IMR-90 (cell line): ENCODE data around the gene COL8A1. TPM values are rescaled to one million over a fixed set of nuclear protein-coding genes. Genes with fewer than 3 reads are reported as not detected.

Experiments used
- ATAC-seq: fragments of 200-7000 bp; cut with Tn5 transposase; 2 replicates; pipeline ENCODE4 v1.9.1; 2020; ENCODE audit warnings: low read depth, mild to moderate bottlenecking, moderate library complexity
- BruUV-seq: library from RNA; stranded (reverse); fragments of 400-500 nt; replicated peaks from 2 replicates; lab custom pipeline; 2021; lab: Mats Ljungman, UMichigan
- CTCF ChIA-PET: fragments of 300-600 bp; formaldehyde crosslinking; extraction: SDS; loops from one replicate; lab custom pipeline; 2021; ENCODE audit warnings: antibody characterized with exemption; lab: Yijun Ruan, JAX
- POLR2A ChIA-PET: fragments of 300-600 bp; sonication (Branson Sonifier 250); formaldehyde crosslinking; loops from one replicate; lab custom pipeline; 2022; ENCODE audit warnings: antibody characterized with exemption; ENCODE audit not compliant: unreplicated experiment; lab: Charles Lee
- DNase-seq: peaks from one replicate; pipeline ENCODE4 v3.0.0; 2013
- H2AFZ ChIP-seq: replicated peaks from 2 replicates; pipeline ENCODE3; 2013; ENCODE audit warnings: low read length, mild to moderate bottlenecking; ENCODE audit not compliant: poor library complexity
- H2AK5ac ChIP-seq: 2 replicates; pipeline ENCODE4 v1.6.1; 2013; ENCODE audit warnings: low read depth, low read length, inconsistent platforms
- H2AK9ac ChIP-seq: replicated peaks from 2 replicates; pipeline ENCODE3; 2013; ENCODE audit warnings: mild to moderate bottlenecking, low read depth, low read length, moderate library complexity; ENCODE audit not compliant: poor library complexity
- H2BK120ac ChIP-seq: 2 replicates; pipeline ENCODE4 v1.6.1; 2013; ENCODE audit warnings: low read depth, low read length, inconsistent platforms
- H2BK15ac ChIP-seq: 3 replicates; pipeline ENCODE4 v1.6.1; 2013; ENCODE audit warnings: low read depth, low read length, inconsistent platforms
- H2BK20ac ChIP-seq: 2 replicates; pipeline ENCODE4 v1.6.1; 2013; ENCODE audit warnings: low read depth, mild to moderate bottlenecking, inconsistent platforms, low read length, moderate library complexity
- H2BK5ac ChIP-seq: 2 replicates; pipeline ENCODE4 v1.6.1; 2013; ENCODE audit warnings: mild to moderate bottlenecking, low read depth, low read length, inconsistent platforms; ENCODE audit not compliant: poor library complexity, severe bottlenecking
- H3K14ac ChIP-seq: replicated peaks from 2 replicates; pipeline ENCODE4 v1.6.1; 2013; ENCODE audit warnings: low read depth, low read length, inconsistent platforms
- H3K18ac ChIP-seq: 2 replicates; pipeline ENCODE4 v1.6.1; 2013; ENCODE audit warnings: low read depth, low read length, control low read depth
- H3K23ac ChIP-seq: 2 replicates; pipeline ENCODE4 v1.6.1; 2013; ENCODE audit warnings: low read depth, low read length, inconsistent platforms
- H3K27ac ChIP-seq: 2 replicates; pipeline ENCODE4 v1.5.1; 2013; ENCODE audit warnings: mild to moderate bottlenecking, control low read depth, low read length; ENCODE audit not compliant: insufficient read depth
- H3K27me3 ChIP-seq: 2 replicates; pipeline ENCODE4 v1.6.1; 2013; ENCODE audit warnings: low read length; ENCODE audit not compliant: control insufficient read depth, insufficient read depth
- H3K36me3 ChIP-seq: 2 replicates; pipeline ENCODE4 v1.6.1; 2013; ENCODE audit warnings: low read length, mixed read lengths; ENCODE audit not compliant: control insufficient read depth, insufficient read depth
- H3K4ac ChIP-seq: 2 replicates; pipeline ENCODE4 v1.6.1; 2013; ENCODE audit warnings: low read depth, low read length, inconsistent platforms
- H3K4me1 ChIP-seq: 2 replicates; pipeline ENCODE4 v1.6.1; 2013; ENCODE audit warnings: low read length, mixed read lengths; ENCODE audit not compliant: control insufficient read depth, insufficient read depth
- H3K4me2 ChIP-seq: 2 replicates; pipeline ENCODE4 v1.6.1; 2013; ENCODE audit warnings: low read depth, mild to moderate bottlenecking, control low read depth, low read length, moderate library complexity
- H3K4me3 ChIP-seq: 2 replicates; pipeline ENCODE4 v1.5.1; 2013; ENCODE audit warnings: low read depth, mild to moderate bottlenecking, control low read depth, low read length, moderate library complexity; ENCODE audit not compliant: insufficient read depth
- H3K56ac ChIP-seq: 2 replicates; pipeline ENCODE4 v1.6.1; 2013; ENCODE audit warnings: low read length, inconsistent platforms; ENCODE audit not compliant: insufficient read depth; ENCODE audit errors: extremely low read depth
- H3K79me1 ChIP-seq, 2 experiments: 2 replicates each; pipeline ENCODE4 v1.6.1; 2013; ENCODE audit warnings: low read length in 2 of 2, inconsistent platforms in 1 of 2, low read depth in 1 of 2
- H3K9ac ChIP-seq: 2 replicates; pipeline ENCODE4 v1.6.1; 2013; ENCODE audit warnings: low read depth, low read length, control low read depth
- H3K9me1 ChIP-seq: 2 replicates; pipeline ENCODE4 v1.6.1; 2013; ENCODE audit warnings: low read length, inconsistent platforms; ENCODE audit not compliant: insufficient read depth
- H3K9me3 ChIP-seq: 2 replicates; pipeline ENCODE4 v1.6.1; 2013; ENCODE audit warnings: low read length; ENCODE audit not compliant: control insufficient read depth, insufficient read depth
- H4K20me1 ChIP-seq: 2 replicates; pipeline ENCODE4 v1.6.1; 2013; ENCODE audit warnings: low read length, inconsistent platforms; ENCODE audit not compliant: insufficient read depth
- H4K5ac ChIP-seq: 2 replicates; pipeline ENCODE4 v1.6.1; 2013; ENCODE audit warnings: mild to moderate bottlenecking, low read depth, low read length, control low read depth
- H4K8ac ChIP-seq, 2 experiments: 2 replicates each; pipeline ENCODE4 v1.6.1; 2013; ENCODE audit warnings: low read depth in 2 of 2, low read length in 2 of 2, control low read depth in 1 of 2, inconsistent platforms in 1 of 2
- H4K91ac ChIP-seq: 2 replicates; pipeline ENCODE4 v1.6.1; 2013; ENCODE audit warnings: low read depth, low read length, inconsistent platforms; ENCODE audit not compliant: insufficient read depth
- BHLHE40 ChIP-seq: fragments of 150-350 bp; IDR thresholded peaks from 2 replicates; pipeline ENCODE4 v1.6.1; 2016; ENCODE audit warnings: mild to moderate bottlenecking, low read depth, low read length
- CEBPB ChIP-seq: IDR thresholded peaks from 2 replicates; pipeline ENCODE4 v1.6.1; 2012; ENCODE audit warnings: low read depth, low read length, improper control_type of control experiment
- CHD1 ChIP-seq: IDR thresholded peaks from 2 replicates; pipeline ENCODE4 v1.6.1; 2012; ENCODE audit warnings: low read depth, low read length, improper control_type of control experiment
- CTCF ChIP-seq: conservative IDR thresholded peaks from 2 replicates; pipeline ENCODE4 v1.5.1; 2012; ENCODE audit warnings: mild to moderate bottlenecking, low read depth, low read length, improper control_type of control experiment
- ELK1 ChIP-seq: fragments of 150-350 bp; IDR thresholded peaks from 2 replicates; pipeline ENCODE4 v1.6.1; 2016; ENCODE audit warnings: low read depth, mild to moderate bottlenecking, low read length, moderate library complexity, borderline replicate concordance
- FOS ChIP-seq: fragments of 150-350 bp; IDR thresholded peaks from 2 replicates; pipeline ENCODE4 v1.6.1; 2016; ENCODE audit warnings: low read depth, low read length
- MAZ ChIP-seq: IDR thresholded peaks from 2 replicates; pipeline ENCODE4 v1.6.1; 2012; ENCODE audit warnings: low read depth, mild to moderate bottlenecking, low read length, improper control_type of control experiment, moderate library complexity, borderline replicate concordance
- MXI1 ChIP-seq: IDR thresholded peaks from 2 replicates; pipeline ENCODE4 v1.6.1; 2012; ENCODE audit warnings: low read depth, mild to moderate bottlenecking, low read length, moderate library complexity, borderline replicate concordance
- NFE2L2 ChIP-seq: fragments of 150-350 bp; IDR thresholded peaks from 2 replicates; pipeline ENCODE4 v1.6.1; 2016; ENCODE audit warnings: low read depth, mild to moderate bottlenecking, low read length
- POLR2A ChIP-seq: IDR thresholded peaks from 2 replicates; pipeline ENCODE4 v1.6.1; 2012; ENCODE audit warnings: mild to moderate bottlenecking, low read depth, low read length
- RAD21 ChIP-seq: IDR thresholded peaks from 2 replicates; pipeline ENCODE4 v1.6.1; 2012; ENCODE audit warnings: low read length, improper control_type of control experiment
- RCOR1 ChIP-seq: IDR thresholded peaks from 2 replicates; pipeline ENCODE4 v1.6.1; 2012; ENCODE audit warnings: mild to moderate bottlenecking, low read length, improper control_type of control experiment; ENCODE audit not compliant: insufficient replicate concordance
- RFX5 ChIP-seq: IDR thresholded peaks from 2 replicates; pipeline ENCODE4 v1.8.0; 2012; ENCODE audit warnings: low read depth, mild to moderate bottlenecking, low read length, moderate library complexity
- SMC3 ChIP-seq: fragments of 150-350 bp; IDR thresholded peaks from 2 replicates; pipeline ENCODE4 v1.6.1; 2016; ENCODE audit warnings: low read depth, mild to moderate bottlenecking, antibody characterized with exemption, low read length, moderate library complexity
- USF2 ChIP-seq: fragments of 150-350 bp; IDR thresholded peaks from 2 replicates; pipeline ENCODE4 v1.6.1; 2017; ENCODE audit warnings: mild to moderate bottlenecking, antibody characterized with exemption, low read length, low read depth
- WGBS, 2 experiments: methylation state at CpG; one replicate each; pipeline versions ENCODE4 v1.1.5 to v1.1.7; 2013; ENCODE audit warnings: missing lambda C conversion rate in 2 of 2; ENCODE audit not compliant: insufficient read length in 1 of 2; ENCODE audit errors: extremely low coverage in 2 of 2; 5-methylcytosine and 5-hydroxymethylcytosine counted together
- dilution Hi-C: fragments of 300-500 bp; cut with HindIII; formaldehyde crosslinking; loops from one replicate; pipeline ENCODE4 v1.14.3; 2018; ENCODE audit warnings: low sequenced_read_pairs; ENCODE audit not compliant: unreplicated experiment
- in situ Hi-C: fragments of 300-500 bp; cut with MboI; formaldehyde crosslinking; loops from 3 replicates; pipeline ENCODE4 v1.14.3; 2019; ENCODE audit warnings: low sequenced_read_pairs, inconsistent platforms, mixed read lengths
- intact Hi-C: fragments of 100-400 bp; cut with micrococcal nuclease; formaldehyde crosslinking; loops from 2 replicates; pipeline ENCODE4 v1.10.0; 2022
- polyA plus RNA-seq, 3 experiments: library from polyadenylated mRNA; depleted of rRNA; stranded (reverse); fragments of >200 nt; gene quantifications; 2 replicates each; pipeline ENCODE4 v1.2.3, GENCODE V29; 2012; ENCODE audit warnings: low replicate concordance in 1 of 3
- total RNA-seq: library from RNA; depleted of rRNA; stranded (reverse); fragments of >200 nt; gene quantifications from 2 replicates; pipeline ENCODE4 v1.2.3, GENCODE V29; 2012

Gene COL8A1
- total and polyA plus RNA-seq, 2 of the 4 experiments (the other 2 are of a cell fraction): 119 to 151 TPM

- H3K9me3 ChIP-seq: no peaks in the 10 kb centered on the region
- H4K91ac ChIP-seq: no peak overlapping the region
- H3K4ac ChIP-seq: no peak overlapping the region
- no peak overlapping the region for H2BK15ac ChIP-seq
- ATAC-seq: no peak
- no peak overlapping the region for H3K14ac ChIP-seq
- BruUV-seq: no TSS peak
- peaks cover 42 to 55% of the 10 kb centered on the region in 2 experiments for H3K79me1 ChIP-seq
- no peak overlapping the region for H2BK120ac ChIP-seq
- no peak overlapping the region for H3K4me3 ChIP-seq
- H3K23ac ChIP-seq: 0 out of 2 replicates have a peak overlapping the region, but pooled peaks have one; percentile 25
- ChIA-PET CTCF (no interaction called here), POLR2A (no interaction called here)
- H3K9me1 ChIP-seq: peaks cover 7% of the 10 kb centered on the region
- H2BK20ac ChIP-seq: no peak overlapping the region
- dilution Hi-C loops (no loop called here), intact Hi-C loops (no loop called here), in situ Hi-C loops (no loop called here)
- H2BK5ac ChIP-seq: no peak overlapping the region
- H3K36me3 ChIP-seq: peaks cover 4% of the 10 kb centered on the region; the same call in 1 of the 2 replicates
- no peak overlapping the region for H2AK9ac ChIP-seq
- no peak for DNase-seq
- no peak overlapping the region for H4K8ac ChIP-seq
- H4K5ac ChIP-seq: no peak overlapping the region
- H3K56ac ChIP-seq: no peak overlapping the region
- peaks cover 14% of the 10 kb centered on the region for H3K4me1 ChIP-seq
- H3K9ac ChIP-seq: no peak overlapping the region
- H2AK5ac ChIP-seq: no peak overlapping the region
- no peak overlapping the region for H3K18ac ChIP-seq
- H4K20me1 ChIP-seq: no peaks in the 10 kb centered on the region; the same call in 1 of the 2 replicates
- H2AFZ ChIP-seq: no peak overlapping the region
- no peak overlapping the region for H3K27ac ChIP-seq
- H3K27me3 ChIP-seq: no peaks in the 10 kb centered on the region
- H3K4me2 ChIP-seq: no peak overlapping the region
- WGBS, 2 experiments: 40% methylated on average over 1 of the region's 10 CpGs; no CpG with 5 or more reads in 1 of the 2 experiments
- no peak for TF ChIP-seq POLR2A
- TF ChIP-seq SMC3: no peak
- TF ChIP-seq CHD1: no peak
- TF ChIP-seq RAD21: no peak
- TF ChIP-seq RCOR1: no peak
- TF ChIP-seq MXI1: no peak
- TF ChIP-seq FOS: no peak
- no peak for TF ChIP-seq NFE2L2
- no peak for TF ChIP-seq CEBPB
- TF ChIP-seq CTCF: no peak
- TF ChIP-seq BHLHE40: no peak
- TF ChIP-seq USF2: no peak
- no peak for TF ChIP-seq ELK1
- no peak for TF ChIP-seq RFX5
- TF ChIP-seq MAZ: no peak
These were observed 24.6 kb downstream of the COL8A1 start for GRCh38 chr3:99662838-99663570.
